ENCODE measurements around the gene TMEM127.
"Not testable (repeated sequence)": the region's sequence is repeated elsewhere in the genome, so short reads cannot be mapped to it uniquely, and the experiment has no call there.

TMEM127 gene

GRCh38 chr2:96262306-96262705 lies 3.5 kb downstream of the TMEM127 start:
- no peak for DNase-seq

GRCh38 chr2:96261328-96262003 lies 4.3 kb downstream of the TMEM127 start:
- DNase-seq, result no peak

GRCh38 chr2:96260387-96261260 lies 5.2 kb downstream of the TMEM127 start:
- peak; percentile 93 for DNase-seq

GRCh38 chr2:96259497-96259921 lies 6.3 kb downstream of the TMEM127 start:
- peak; percentile 78 for DNase-seq

GRCh38 chr2:96258166-96259022 lies 7.4 kb downstream of the TMEM127 start:
- DNase-seq, result peak; percentile 67

- not testable (repeated sequence) for DNase-seq
Measured at GRCh38 chr2:96257744-96258143, 8.1 kb downstream of the TMEM127 start.

GRCh38 chr2:96256611-96257113 lies 9.1 kb downstream of the TMEM127 start:
- DNase-seq, result no peak

DNA sequence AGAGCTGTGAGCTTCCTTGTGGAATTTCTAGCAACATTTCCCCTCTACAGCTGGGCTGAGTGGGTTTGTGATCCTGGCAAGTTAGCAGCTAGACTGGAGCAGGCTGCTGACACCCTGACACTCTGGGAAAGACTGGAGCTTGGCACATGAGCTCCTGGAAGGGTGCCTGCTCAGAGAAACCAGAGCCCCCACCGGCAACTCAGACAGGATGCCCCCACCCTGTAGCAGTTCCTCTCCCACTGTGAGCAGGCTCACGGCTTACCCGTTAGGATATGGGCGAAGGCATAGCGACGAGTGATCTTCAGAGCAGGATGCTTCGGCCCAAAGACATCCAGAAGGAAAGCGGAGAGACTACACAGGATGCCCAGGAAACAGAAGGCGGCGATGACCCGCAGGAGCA lies 11.2 kb downstream of the TMEM127 start:
- no peak for DNase-seq

GRCh38 chr2:96253006-96253405 lies 12.8 kb downstream of the TMEM127 start:
- DNase-seq, result no peak

DNA sequence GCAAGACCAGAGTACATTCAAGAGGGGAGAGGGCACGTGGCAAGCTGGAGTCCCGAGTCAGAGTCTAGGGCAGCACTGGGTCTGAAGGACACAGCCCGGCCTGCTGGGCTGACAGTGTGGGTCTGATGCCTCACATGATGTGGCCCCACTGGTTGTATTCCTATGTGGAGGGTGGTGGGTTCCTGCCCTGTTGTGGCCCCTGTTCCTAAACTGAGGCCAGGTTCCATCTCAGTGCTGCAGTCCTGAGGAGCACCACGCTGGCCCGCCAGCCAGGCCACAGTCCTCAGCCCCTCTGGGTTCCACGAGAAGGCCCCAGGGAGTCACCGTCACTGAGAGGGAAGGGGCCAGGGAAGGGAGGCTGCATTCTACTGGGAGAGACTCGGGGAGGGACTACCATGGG lies 13.3 kb downstream of the TMEM127 start:
- no peak for DNase-seq

GRCh38 chr2:96251721-96252292 lies 14.0 kb downstream of the TMEM127 start:
- peak; percentile 39 for DNase-seq

DNA sequence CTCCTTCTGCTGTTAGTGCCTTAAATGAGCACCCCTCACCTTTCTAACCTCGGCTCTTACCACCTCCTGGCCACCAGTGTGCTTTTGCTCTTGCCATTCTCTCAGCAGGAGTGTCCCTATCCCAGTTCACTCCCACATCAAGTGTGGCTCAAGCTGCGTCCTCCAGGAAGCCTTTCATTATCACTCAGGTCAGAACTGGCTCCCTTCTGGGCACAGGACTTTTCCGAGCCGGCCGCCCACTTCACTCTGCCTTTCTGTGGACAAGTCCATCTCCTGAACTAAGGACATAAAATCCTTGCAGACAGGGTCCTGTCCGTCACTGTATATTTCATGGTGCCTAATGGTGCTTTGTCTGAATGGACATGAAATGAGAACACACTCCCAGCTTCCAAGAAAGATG lies 15.6 kb downstream of the TMEM127 start:
- DNase-seq, result no peak

DNA sequence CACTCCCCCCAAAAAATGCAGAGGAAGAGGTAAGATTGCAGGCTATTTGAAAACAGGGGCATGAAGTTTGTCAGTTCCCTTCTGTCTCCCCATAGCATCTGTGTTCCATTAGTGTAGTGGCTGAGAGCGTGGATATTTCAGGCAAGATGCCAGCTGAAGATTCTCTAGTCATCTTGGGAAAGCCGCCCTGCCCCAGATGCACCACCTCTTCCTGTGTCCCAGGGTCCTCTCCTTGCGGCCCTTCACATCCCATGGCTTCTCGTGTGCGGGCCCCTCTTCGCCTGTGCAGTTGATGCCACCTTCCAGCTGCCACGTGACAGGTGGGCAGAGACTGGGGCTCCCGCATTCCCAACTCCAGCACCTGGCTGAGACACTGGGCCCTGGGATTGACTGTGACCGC lies 16.1 kb downstream of the TMEM127 start:
- DNase-seq, result no peak

DNA sequence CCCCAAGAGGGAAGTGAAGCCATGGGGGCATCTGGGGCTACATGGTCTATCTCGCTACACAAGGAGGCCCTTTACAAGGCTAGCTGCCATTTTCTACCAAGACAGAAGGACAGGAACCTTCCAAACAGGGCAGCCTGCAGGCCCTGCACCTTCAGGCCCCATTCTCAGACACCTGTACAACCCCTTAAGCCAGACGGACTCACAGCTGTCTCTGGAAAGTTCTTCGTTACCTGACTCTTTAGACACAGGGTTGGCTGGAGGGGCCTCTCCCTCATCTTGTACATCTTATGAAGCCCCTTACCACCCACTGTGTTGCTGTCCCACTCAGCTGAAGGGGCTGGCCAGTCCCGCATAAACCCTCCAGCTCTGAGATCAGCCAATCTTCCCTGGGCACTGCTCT lies 17.2 kb downstream of the TMEM127 start:
- no peak for DNase-seq

- DNase-seq, result no peak
Measured at GRCh38 chr2:96247896-96248295, 17.9 kb downstream of the TMEM127 start.

GRCh38 chr2:96247009-96247408 lies 18.8 kb downstream of the TMEM127 start:
- no peak for DNase-seq

DNA sequence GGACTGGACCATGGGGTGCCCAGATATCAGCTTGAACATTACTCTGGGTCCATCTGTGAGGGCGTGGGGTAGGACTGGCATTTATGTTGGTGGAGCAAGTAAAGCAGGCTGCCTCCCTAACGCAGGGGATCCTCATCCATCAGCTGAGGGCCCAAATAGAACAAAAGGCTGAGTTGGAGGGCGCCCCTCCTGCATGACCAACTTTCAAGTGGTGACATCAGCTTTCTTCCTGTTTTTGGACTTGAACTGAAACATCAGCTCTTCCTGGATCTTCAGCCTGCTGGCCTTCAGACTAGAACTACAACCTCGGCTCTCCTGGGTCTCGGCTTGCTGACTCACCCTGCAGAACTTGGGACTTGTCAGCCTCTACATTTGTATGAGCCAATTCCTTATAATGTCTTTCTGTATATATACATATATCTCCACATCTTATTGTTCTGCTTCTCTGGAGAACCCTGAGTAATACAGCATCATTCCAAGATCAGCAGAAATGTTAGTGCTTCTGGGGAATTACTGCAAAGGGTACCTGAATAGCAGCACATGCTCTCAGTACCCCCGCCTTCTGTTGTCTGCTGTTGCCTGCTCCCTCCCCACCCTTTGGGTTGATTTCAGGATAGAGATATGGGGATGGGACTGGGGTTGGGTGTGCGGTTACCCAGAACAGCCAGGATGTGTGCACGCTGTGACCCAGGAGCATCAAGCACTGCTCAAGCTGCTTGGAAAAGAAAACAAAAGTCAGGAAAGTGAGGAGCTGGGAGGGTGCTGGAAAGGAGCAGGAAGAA lies 20.0 kb downstream of the TMEM127 start:
- DNase-seq, result no peak

DNA sequence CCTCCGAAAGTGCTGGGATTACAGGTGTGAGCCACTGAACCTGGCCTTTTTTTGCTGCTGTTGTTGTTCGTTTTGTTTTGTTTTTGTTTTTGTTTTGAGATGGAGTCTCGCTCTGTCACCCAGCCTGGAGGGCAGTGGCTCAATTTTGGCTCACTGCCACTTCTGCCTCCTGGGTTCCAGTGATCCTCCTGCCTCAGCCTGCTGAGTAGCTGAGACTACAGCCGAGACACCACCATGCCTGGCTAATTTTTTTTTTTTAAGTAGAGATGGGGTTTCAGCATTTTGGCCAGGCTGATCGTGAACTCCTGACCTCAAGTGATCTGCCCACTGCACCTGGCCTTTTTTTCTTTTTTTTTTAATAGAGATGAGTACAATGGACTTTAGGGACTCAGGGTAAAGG lies 22.0 kb downstream of the TMEM127 start:
- DNase-seq, result no peak

DNA sequence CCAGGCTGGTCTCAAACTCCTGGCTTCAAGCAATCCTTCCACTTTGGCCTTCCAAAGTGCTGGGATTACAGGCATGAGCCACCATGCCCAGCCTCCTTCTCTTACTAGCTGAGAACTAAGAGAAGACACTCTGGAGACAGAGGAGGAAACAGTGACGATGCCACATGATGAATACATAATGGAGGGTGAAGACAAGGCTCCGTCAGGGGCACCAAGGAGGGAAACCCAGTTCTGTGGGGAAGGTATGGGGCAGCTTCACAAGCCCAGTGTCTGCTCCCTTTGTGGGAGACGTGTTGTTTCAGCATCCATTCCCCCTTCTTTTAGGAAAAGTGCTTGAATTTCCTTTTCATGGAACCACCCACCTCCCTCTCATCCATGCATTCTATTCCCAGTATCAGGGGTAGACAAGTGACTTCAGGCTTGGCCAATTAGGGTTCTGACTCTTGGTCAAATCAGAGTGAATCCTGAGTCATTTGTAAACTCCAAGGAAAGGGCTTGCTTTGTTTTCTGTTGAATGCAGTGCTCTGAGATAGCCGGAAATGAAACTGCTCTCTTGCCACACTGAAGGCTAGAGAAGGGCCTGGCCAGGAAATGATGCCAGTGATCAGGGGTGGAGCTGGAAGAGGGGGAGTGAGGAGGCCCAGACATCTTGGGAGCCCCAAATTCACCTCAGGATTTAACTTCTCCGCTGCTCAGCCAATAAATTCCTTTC lies 23.7 kb downstream of the TMEM127 start:
- DNase-seq, result no peak

DNA sequence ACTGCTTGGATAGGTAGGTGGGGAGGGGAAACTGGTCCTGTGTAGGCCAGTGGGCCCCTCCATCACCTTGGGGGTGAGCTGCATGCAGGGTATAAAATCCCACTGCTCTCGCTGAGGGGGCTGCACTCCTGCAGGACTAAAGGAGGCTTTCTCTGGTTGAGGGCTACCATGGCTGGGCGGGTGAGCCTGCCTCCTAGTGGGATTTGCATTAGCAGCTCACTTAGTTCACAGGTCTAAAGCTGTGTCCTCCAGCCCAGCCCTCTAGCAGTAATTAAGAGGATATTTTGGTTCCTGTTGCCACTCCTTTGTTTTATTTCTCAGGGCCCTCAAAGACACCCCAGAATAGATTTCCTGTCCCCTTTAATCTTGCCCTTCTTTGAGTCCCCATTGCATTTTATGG lies 24.6 kb downstream of the TMEM127 start:
- peak; percentile 22 for DNase-seq

DNA sequence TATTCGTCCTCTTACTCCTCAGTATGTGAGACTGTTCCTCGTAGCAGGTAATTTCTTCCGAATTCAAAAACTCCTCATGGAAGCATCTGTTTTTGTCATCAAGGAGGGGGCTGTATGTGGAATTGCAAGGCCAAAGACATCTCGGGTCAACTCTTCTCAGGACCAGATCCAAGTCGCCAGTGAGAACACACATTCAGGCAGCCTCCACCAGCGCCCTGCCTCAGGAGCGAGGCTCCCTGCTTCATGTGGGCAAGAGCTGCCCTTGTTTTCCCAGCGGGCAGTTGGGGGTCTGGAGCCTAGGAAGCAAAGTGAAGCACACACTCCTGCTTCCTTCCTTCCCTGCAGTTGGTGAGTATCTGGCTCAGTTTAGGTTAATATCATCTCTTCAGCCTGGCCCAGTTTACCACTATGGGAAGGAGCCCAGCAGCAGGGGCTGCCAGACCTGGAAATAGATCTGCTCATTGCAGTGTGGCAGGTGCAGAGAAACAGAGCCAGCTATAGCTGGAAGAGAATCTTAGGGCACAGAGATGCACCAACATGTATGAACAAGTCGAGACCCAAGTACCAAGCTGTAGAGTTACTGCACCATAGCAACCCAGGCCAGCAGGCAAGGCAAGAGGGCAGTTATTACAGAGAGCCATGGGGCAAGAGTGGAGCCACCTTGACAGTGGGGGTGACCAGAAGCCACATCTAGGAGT lies 25.3 kb downstream of the TMEM127 start:
- no peak for DNase-seq
